Gastroesophageal sphincter (tissue), 4 donors: ENCODE results near the gene NAPSA. TPM values are rescaled to one million over a fixed set of nuclear protein-coding genes. Genes with fewer than 3 reads are reported as not detected.
A peak's percentile ranks its signal among the peaks of the same experiment; 100 is the strongest.

Experiments
- ATAC-seq: fragments of 150-250 bp; one replicate; pipeline ENCODE4 v1.9.1; 2016; ENCODE audit warnings: mild to moderate bottlenecking, moderate library complexity
- H3K27ac ChIP-seq, 4 donors: fragments of 200-600 bp; sonication (generic) in 3 of 4; 1 replicate in 3 of 4; 2 replicates in 1 of 4; pipeline ENCODE4 v1.5.1; 2016 to 2019
- H3K27me3 ChIP-seq: fragments of 200-600 bp; sonication (generic); one replicate; pipeline ENCODE4 v1.5.1; 2019
- H3K36me3 ChIP-seq, 2 donors: fragments of 200-600 bp; sonication (generic); one replicate each; pipeline ENCODE4 v1.5.1; 2019; ENCODE audit warnings: control low read depth in 1 of 2
- H3K4me1 ChIP-seq, 3 donors: fragments of 200-600 bp; sonication (generic); 1 replicate in 2 of 3; 2 replicates in 1 of 3; pipeline ENCODE4 v1.5.1; 2016 to 2019; ENCODE audit warnings: control low read depth in 2 of 3
- H3K4me3 ChIP-seq, 2 donors: fragments of 200-600 bp; sonication (generic); one replicate each; pipeline ENCODE4 v1.5.1; 2019; ENCODE audit warnings: mild to moderate bottlenecking in 1 of 2, moderate library complexity in 1 of 2
- H3K9me3 ChIP-seq, 3 donors: fragments of 200-600 bp; sonication (generic); one replicate each; pipeline ENCODE4 v1.5.1; 2017 to 2019; ENCODE audit warnings: control low read depth in 2 of 3
- EP300 ChIP-seq: sonication (generic); formaldehyde crosslinking; IDR thresholded peaks from one replicate; pipeline ENCODE4 v1.6.1; 2017; ENCODE audit warnings: antibody characterized with exemption, mild to moderate bottlenecking
- POLR2A ChIP-seq, 2 donors: fragments of 450-650 bp; IDR thresholded peaks; one replicate each; pipeline ENCODE4 v1.6.1; 2017; ENCODE audit warnings: antibody characterized with exemption in 2 of 2, mild to moderate bottlenecking in 2 of 2, moderate library complexity in 1 of 2
- POLR2AphosphoS5 ChIP-seq: sonication (generic); formaldehyde crosslinking; IDR thresholded peaks from one replicate; pipeline ENCODE4 v1.6.1; 2017; ENCODE audit warnings: antibody characterized with exemption
- WGBS, 2 donors: methylation state at CpG; one replicate each; pipeline ENCODE4 v1.1.5; 2018; ENCODE audit warnings: low coverage in 1 of 2; 5-methylcytosine and 5-hydroxymethylcytosine counted together
- total RNA-seq, 4 donors: library from RNA; depleted of rRNA; stranded (reverse); fragments of >200 nt; gene quantifications; one replicate each; pipeline ENCODE4 v1.1.0, GENCODE V29; 2016
- TF ChIP-seq, protein P1 (sequence below), 4 experiments: fragments of 200-600 bp in 2 of 4; fragments of 450-650 bp in 2 of 4; sonication (generic) in 1 of 4; IDR thresholded peaks; one replicate each; pipeline ENCODE4 v1.5.1; 2017 to 2019; ENCODE audit warnings: antibody characterized with exemption in 4 of 4, mild to moderate bottlenecking in 2 of 4, moderate library complexity in 2 of 4

The NAPSA gene
- total RNA-seq, 4 donors from 2014 or later: 1.0 TPM; not detected in 3

DNA sequence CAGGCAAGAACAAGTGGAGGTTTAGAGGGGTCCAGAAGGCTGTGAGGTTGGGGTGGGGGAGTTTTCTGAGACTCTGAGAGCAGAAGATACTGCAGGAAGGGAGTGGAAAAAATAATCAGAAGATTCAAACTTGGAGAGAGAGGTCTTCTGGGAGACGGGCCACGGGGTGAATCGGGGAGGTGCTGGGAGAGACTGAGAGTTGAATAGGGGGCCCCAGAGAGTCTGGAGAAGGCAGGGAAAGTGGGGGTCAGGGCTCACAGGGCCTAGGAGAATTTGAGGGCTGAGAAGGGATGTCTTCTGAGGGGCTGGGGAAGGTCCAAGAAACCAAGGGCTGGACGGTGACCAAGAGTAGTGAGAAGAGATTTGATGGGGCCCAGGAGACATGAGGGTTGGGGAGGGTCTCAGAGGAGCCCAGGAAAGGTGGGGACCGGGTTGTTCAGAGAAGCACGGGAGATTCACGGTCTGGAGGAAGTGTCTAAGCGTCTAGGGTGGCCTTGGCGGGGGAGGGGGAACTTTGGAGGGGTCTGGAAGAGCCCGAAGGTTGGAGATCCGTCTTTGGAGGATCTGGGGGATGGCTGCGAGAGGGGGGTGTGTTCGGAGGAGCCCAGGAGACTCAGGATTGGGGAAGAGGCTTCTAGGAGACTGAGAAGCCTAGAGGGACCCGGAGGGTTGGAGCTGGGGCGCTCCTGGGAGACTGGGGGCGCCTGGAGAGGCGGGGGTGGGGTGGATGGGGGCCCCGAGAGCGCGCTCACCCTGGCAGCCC, 37.8 kb downstream of the NAPSA start:
- H3K4me1 ChIP-seq: peaks cover 0 to 65% (median 25%) of the 10 kb centered on the region in 3 donors
- H3K9me3 ChIP-seq: no peaks in the 10 kb centered on the region
- ATAC-seq: no peak
- 13 to 20% methylated on average over 12 to 14 of the region's 20 CpGs for WGBS, 2 donors
- H3K27me3 ChIP-seq: peaks cover 74% of the 10 kb centered on the region
- TF ChIP-seq EP300 (no peak), POLR2AphosphoS5 (no peak), POLR2A (IDR thresholded peaks at IDR 0.05) (no peak)
- TF ChIP-seq, protein P1, sequence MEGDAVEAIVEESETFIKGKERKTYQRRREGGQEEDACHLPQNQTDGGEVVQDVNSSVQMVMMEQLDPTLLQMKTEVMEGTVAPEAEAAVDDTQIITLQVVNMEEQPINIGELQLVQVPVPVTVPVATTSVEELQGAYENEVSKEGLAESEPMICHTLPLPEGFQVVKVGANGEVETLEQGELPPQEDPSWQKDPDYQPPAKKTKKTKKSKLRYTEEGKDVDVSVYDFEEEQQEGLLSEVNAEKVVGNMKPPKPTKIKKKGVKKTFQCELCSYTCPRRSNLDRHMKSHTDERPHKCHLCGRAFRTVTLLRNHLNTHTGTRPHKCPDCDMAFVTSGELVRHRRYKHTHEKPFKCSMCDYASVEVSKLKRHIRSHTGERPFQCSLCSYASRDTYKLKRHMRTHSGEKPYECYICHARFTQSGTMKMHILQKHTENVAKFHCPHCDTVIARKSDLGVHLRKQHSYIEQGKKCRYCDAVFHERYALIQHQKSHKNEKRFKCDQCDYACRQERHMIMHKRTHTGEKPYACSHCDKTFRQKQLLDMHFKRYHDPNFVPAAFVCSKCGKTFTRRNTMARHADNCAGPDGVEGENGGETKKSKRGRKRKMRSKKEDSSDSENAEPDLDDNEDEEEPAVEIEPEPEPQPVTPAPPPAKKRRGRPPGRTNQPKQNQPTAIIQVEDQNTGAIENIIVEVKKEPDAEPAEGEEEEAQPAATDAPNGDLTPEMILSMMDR (IDR thresholded peaks at IDR 0.05): no peak
- H3K4me3 ChIP-seq: peak overlapping the region in 1 of 2 donors; percentile 49
- no peak overlapping the region for H3K27ac ChIP-seq
- no peaks in the 10 kb centered on the region for H3K36me3 ChIP-seq

DNA sequence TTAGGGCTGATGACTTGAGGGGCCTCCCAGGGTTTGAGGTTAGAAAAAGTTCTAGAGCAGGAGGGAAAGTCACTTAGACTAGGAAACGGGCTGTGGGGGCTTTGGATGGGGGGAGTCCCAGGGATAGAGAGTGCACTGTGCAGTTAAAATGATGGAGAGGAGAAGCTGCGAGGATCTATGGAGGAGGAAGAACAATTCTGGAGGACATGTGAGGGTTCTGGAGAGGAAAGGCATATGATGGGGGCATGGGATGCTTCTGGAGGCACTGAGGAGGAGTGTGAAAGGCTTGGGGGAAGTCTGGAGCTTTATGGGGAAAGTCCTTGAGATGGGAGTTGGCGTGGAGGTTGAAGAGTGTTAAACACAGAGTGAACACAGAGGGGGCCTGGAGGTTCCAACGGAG, 38.4 kb downstream of the NAPSA start:
- Histone ChIP-seq H3K4me1 (peaks cover 0 to 58% (median 25%) of the 10 kb centered on the region in 3 donors), H3K27ac (no peak overlapping the region), H3K27me3 (peaks cover 73% of the 10 kb centered on the region), H3K9me3 (no peaks in the 10 kb centered on the region), H3K4me3 (no peak overlapping the region), H3K36me3 (no peaks in the 10 kb centered on the region)
- WGBS, 2 donors: 26 to 29% methylated on average over 2 to 4 of the region's 4 CpGs
- ATAC-seq: no peak
- TF ChIP-seq, protein P1 (IDR thresholded peaks at IDR 0.05): no peak
- TF ChIP-seq EP300 (no peak), POLR2A (IDR thresholded peaks at IDR 0.05) (no peak), POLR2AphosphoS5 (no peak)

DNA sequence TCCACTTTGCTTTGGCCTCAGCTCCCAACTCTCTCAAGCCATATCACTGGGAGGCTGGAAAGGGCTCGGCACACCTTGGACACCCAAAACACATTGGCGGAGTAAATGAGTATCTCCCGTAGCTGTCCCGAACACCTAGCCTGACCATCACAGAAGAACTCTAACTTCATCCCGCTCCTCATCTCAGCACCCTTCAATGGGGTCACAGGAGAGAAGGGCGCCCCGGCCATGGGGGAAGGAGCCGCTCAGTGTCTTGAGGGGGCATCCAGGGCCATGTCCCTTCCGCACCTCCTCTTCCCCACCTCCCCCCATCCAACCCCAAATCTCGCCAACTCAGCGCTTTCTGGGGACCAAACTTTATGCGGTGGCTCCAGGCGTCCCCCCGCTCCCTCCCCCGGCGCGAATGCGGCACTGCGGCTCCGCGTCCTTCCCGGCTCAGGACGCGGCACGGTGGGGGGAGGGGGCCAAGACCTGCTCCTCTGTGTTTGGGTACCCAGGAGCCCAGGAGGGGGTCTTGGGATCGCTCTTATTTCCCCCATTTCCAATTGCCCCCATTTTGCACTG, 39.3 kb downstream of the NAPSA start:
- no peak for TF ChIP-seq EP300
- TF ChIP-seq POLR2AphosphoS5: no peak
- no peak for TF ChIP-seq POLR2A (IDR thresholded peaks at IDR 0.05)
- TF ChIP-seq, protein P1 (IDR thresholded peaks at IDR 0.05): no peak
- Histone ChIP-seq H3K4me1 (peaks cover 0 to 50% (median 25%) of the 10 kb centered on the region in 3 donors), H3K9me3 (no peaks in the 10 kb centered on the region), H3K36me3 (no peaks in the 10 kb centered on the region), H3K27ac (no peak overlapping the region), H3K27me3 (peaks cover 72% of the 10 kb centered on the region), H3K4me3 (no peak overlapping the region)
- ATAC-seq: no peak
- WGBS, 2 donors: 2% methylated on average over 6 of the region's 26 CpGs; no CpG with 5 or more reads in 1 of the 2 donors

DNA sequence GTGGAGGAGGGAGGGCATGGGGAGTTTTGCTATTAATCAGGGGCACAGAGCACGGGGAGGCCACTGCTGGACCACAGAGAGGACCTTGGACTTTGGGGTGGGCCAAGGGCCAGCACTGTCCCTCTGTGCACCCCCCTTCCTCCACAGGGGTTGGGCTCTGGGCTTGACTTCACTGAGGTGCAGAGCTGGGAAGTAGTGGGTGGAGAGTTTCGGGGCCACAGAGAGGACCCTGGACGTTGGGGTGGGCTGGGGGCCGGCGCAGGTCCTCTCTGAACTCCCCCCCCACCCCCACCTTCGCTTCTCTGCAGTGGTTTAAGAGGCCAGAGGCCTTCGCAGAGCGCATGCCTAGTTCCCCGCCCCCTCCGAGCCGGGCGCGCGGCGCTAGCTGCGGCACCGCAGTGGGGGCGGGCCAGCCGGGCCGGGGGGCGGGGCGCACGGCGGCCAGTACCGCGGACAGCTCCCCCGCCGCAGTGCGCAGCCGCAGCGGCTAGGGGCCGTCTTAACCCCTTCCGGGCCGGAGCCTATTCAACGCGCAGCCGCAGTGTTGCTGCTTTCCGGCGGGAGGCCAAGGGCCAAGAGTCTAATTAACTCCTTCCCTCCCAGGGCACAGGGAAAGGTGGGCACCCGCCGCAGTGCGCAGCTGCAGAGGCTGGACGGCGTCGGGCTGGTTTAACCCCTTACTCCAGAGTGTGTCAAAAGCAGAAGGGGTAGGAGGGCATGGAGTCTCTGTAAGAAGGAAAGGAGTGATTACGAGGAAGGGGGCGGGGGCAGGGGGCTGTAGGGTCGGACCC, 39.9 kb downstream of the NAPSA start:
- no peak overlapping the region for H3K27ac ChIP-seq
- WGBS, 2 donors: 0% methylated on average over 1 to 10 of the region's 48 CpGs
- no peak for TF ChIP-seq EP300
- TF ChIP-seq, protein P1 (IDR thresholded peaks at IDR 0.05): no peak
- no peak for TF ChIP-seq POLR2AphosphoS5
- peaks cover 0 to 43% (median 18%) of the 10 kb centered on the region in 3 donors for H3K4me1 ChIP-seq
- ATAC-seq: no peak
- no peaks in the 10 kb centered on the region for H3K36me3 ChIP-seq
- H3K9me3 ChIP-seq: no peaks in the 10 kb centered on the region
- H3K4me3 ChIP-seq: no peak overlapping the region
- H3K27me3 ChIP-seq: peaks cover 72% of the 10 kb centered on the region
